HG03196 (cell line): ENCODE data around the gene HOXA9.

ENCODE experiments used
- ATAC-seq: cut with Tn5 transposase; IDR thresholded peaks from one replicate; pipeline ENCODE4 v1.9.1; 2021; ENCODE audit not compliant: unreplicated experiment

HOXA9 gene

GRCh38 chr7:27129729-27130539 is 35.4 kb downstream of the HOXA9 start:
- no peak for ATAC-seq

DNA sequence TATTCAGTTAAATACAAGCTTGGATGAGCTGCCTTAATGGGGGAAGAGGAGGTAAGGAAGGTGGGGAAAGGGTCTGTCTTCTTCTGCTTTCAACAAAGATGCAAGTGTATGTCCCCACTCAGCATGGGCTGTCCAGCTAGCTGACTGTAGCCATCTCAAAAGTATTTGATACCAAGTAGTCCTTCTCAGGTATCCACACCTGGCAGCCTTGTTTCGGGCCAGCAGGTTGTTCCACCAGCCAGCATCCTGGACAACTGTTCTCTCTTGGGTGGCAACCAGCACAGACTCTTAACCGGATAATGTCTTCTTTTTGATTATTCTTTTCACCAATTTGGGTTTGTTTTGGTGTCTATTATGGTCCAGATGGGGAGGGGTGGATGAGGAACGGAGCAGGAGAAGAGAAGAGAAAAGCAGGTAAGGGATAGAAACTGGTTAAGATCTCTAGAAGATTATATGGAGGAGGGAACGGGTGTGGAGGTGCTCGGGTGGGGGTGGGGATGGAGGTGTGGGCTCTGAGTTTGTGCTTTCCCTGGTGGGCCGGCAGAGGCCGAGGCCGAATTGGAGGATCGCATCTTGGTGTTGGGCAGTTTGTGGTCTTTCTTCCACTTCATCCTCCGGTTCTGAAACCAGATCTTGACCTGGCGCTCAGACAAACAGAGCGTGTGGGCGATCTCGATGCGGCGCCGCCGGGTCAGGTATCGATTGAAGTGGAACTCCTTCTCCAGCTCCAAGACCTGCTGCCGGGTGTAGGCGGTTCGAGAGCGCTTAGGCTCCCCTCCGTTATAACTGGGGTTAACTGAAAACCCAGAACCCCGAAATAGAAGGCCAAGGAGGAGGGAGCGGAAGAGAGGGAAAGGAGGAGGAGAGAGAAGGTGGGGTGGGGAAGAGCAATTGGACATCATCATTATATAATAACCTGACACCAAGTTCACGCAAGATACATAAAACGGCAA is 36.3 kb downstream of the HOXA9 start:
- ATAC-seq: no peak

DNA sequence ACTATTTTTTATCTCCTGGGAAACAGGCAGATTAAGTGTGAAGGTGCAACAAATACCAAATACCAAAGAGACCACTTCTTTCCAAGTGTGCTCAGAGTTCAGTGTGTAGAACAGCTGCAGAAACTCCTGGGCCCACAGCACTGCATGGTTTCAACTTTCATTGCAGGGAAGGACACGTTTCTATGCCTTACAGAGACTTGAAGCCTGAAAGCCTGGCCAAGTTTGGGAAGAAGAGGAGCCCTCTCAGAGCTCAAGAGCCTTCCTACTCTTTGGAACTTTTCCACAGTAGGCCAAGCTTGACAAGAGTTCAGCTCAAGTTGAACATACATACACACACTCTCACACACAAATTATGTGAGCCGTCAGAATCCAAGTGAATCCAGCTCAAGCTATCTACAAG is 37.3 kb downstream of the HOXA9 start:
- no peak for ATAC-seq

- no peak for ATAC-seq
These were observed 38.6 kb downstream of the HOXA9 start for GRCh38 chr7:27126596-27127327.

GRCh38 chr7:27125986-27126394 is 39.3 kb downstream of the HOXA9 start:
- ATAC-seq: no peak

GRCh38 chr7:27124902-27125689 is 40.2 kb downstream of the HOXA9 start:
- no peak for ATAC-seq

GRCh38 chr7:27124096-27124901 is 41.0 kb downstream of the HOXA9 start:
- ATAC-seq: no peak

DNA sequence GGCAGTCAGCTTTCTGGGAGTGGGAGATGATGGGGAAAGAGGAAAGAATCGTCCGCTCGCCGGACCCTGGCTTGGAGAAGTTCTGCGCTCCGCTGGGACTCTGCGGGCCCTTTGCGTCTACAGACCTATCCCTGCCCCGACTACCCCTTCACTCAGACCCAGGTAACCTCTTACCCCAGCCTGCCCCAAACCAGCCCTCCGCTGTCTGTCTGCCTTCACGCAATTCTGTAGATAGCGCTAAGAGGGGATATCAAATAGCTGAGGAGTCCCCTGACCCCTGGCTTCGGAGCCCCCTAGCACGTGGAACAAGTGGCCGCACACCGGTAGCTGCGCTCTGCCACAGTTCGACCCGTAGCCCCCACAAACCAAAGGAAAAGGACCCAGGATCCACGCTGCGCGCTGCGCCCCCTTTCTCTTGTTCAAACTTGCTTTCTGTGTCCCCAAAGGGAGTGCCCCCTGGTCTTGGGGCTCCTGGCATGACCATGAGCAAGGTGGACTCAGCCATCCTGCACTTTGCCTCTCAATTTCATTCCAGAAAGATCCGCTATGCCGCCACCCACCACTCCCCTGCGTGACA is 41.8 kb downstream of the HOXA9 start:
- no peak for ATAC-seq

GRCh38 chr7:27123007-27123476 is 42.3 kb downstream of the HOXA9 start:
- no peak for ATAC-seq

- ATAC-seq: no peak
These were observed 43.0 kb downstream of the HOXA9 start for GRCh38 chr7:27122077-27122910.

DNA sequence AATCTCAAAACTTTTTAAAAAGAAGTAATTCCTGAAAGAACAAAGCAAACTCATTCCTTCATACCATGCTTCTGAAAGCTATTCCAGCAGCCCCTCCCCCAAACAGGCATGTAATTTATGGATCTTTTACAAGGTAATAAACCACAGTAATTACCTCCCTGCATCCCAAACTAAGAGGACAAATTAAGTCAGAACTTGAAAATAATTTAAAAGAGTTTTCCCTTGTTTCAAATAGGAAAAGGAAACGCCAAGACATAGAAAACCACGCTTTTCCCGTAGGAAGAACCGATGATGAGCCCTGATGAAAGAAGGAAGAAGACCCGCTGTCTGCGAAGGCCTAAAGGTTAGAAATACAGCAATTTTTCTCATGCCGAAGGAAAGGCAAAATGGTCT is 43.7 kb downstream of the HOXA9 start:
- ATAC-seq: no peak

DNA sequence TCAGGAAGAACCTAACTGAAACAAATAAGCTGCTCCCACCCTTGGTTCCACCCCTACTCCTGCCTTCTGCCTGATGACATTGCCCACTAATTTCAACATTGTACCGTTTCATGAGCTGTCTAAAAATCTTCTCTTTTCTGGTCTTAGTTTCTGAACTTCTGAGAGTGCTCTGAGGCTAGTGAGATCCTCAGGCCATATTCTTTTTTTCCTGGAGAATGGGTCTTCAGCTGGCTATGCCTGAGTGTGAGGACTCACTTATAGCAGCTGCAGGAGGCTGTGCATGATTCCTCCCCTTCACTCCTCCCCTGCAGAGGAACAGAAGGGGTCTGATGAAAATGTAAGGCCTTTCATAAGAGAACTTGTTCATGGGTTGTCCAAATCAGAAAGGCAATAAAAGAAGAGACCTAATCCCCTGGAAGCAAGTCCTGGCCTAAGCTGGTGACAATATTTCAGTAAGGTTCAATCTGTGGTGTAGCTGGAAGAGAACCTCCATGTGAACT is 45.9 kb downstream of the HOXA9 start:
- ATAC-seq: no peak

DNA sequence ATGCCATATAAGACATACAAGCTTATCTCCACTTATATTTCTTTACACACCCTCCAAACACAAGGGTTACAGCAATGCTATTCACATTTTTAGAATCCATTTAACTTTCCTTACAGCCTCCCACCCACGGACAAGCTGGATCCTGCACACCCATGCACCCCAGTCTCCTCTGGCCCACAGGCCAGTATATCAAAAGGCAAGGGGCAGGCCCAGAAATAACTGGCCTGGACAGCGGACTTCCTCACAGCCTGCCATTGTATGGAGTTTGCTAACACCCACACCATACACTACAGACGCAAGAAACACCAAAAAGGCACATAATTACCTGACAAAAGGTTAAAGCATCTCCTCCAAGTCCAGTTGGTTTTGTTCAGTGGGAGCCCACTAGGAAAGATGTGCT is 46.8 kb downstream of the HOXA9 start:
- ATAC-seq: no peak

GRCh38 chr7:27117887-27118491 is 47.3 kb downstream of the HOXA9 start:
- ATAC-seq: no peak

DNA sequence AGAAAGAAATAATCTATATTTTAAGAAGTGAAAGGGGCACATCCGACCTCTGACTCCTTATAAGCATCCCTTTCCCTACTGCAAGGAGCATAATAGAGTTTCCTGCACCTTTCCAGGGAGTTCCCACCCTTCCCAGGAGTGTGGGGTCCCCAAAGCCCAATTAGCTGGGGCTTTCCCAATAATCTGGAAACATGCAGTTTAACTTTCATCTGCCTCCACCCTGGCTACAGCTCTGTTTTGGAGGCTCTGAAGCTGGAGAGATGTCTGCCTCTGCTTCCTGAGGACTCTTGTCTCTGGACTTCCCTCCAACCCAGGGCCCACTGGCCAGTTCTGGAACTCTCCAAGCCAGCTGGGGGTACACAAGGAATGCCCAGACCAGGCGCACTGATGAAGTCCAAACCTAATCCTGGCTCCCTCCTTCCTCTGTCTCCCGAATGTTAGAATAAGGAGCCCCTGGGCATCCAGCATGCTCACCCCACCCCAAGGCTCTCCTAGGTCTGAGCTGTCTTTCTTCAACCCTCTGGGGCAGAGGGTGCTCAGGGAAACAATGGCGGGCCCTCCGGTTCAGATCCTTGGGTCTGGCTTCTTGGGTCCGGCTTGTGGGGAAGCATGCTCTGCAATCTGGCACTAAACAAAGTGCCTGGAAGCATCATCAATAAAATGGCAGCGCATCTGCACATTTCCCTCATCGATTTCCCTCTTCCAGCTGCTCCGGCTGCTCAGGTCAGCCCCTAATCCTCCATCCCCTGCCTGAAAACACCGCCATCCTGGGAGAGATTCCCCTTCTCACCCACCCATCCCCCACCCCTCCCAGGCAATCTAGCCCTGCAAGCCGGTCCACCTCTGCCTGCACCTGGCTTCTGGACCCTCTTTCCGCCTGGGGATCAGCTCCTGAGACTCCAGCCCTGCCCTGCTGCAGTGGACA is 48.1 kb downstream of the HOXA9 start:
- no peak for ATAC-seq
